ENCODE results near the gene NLRP9.
A peak's percentile ranks its signal among the peaks of the same experiment; 100 is the strongest.

The NLRP9 gene

GRCh38 chr19:55674841-55675660 is 63.2 kb downstream of the NLRP9 start, which contains the start of gene EPN1:
TSS of gene EPN1 (plus strand) at chr19:55675226. CDS start at chr19:55678628, 3,402 bp downstream.
- peak; percentile 96 to 98 for DNase-seq (ENCODE audit: low read depth in 1 of 2, low spot score in 1 of 2)

DNA sequence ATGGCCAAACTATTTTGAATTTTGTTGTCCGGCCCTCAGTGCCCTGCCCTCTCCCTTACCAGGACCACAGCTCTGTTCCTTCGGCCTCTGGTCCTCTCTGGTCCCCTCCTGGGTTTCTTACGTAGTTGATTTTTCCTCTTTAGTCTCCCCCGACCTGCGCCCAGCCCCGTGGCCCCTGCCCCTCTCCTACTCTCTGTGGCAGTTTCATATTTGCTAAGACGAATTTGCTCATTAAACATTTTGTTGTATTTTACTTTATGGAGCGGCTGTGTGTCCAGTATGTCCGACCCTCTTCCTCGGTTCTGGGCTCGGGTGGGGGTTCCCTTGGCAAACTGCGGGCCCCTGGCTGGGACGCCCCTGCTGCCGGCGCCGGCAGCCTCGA is 63.8 kb downstream of the NLRP9 start:
- DNase-seq (ENCODE audit: low read depth in 1 of 2, low spot score in 1 of 2): no peak

DNA sequence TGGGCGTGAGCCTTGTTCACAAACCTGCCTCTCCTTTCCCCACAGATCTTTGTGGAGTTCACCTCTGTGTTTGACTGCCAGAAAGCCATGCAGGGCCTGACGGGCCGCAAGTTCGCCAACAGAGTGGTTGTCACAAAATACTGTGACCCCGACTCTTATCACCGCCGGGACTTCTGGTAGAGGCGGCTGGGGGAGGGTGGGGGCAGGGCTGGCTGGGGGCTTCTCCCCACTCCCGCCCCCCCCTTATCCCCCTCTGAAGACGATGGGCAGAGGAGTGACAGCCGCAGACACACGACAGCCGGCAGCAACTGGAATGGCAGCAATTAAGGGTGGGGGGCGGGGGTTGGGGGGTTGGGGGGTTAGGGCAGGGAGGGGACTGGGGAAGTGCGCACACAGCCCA is 64.3 kb downstream of the NLRP9 start:
- no peak for DNase-seq (ENCODE audit: low read depth in 1 of 2, low spot score in 1 of 2)

GRCh38 chr19:55673465-55673864 is 64.7 kb downstream of the NLRP9 start:
- DNase-seq (ENCODE audit: low read depth in 1 of 2, low spot score in 1 of 2): no peak

- DNase-seq (ENCODE audit: low read depth in 1 of 2, low spot score in 1 of 2): no peak
Observed at GRCh38 chr19:55672418-55672817, 65.8 kb downstream of the NLRP9 start.

GRCh38 chr19:55671054-55671378 is 67.2 kb downstream of the NLRP9 start:
- DNase-seq (ENCODE audit: low read depth in 1 of 2, low spot score in 1 of 2): no peak

DNA sequence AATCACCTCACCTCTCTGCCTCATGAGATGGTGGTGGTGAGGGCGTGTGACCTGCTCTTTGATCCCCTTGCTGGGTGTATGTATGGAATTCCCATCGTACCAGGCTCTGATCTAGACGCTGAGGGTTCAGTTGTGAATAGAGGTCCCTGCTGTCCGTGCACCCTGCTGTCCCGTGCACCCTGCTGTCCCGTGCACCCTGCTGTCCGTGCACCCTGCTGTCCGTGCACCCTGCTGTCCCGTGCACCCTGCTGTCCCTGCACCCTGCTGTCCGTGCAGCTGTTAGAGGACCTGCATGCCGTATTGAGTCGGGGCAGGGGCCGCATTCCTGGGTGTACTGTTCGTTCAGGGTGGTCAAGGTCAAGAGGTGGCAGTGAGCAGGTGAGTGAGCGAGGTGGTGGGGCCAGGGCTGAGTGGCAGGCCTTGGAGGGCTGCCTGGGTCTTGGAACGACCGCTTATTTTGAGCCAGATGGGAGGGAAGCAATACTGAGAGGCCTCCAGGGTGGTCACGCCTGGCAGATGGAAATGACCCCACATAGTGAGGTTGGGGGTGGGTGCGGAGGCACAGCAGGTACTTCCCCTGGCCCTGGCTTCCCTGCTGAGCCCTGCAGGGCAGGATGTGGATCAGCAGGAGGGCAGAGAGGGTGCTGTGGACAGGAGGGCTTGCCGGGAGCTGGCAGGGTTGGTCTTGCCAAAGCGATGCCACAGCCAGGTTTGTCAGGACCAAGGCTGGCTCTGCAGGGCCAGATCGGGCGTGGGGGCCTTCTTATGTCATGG is 67.7 kb downstream of the NLRP9 start:
- no peak for DNase-seq (ENCODE audit: low read depth in 1 of 2, low spot score in 1 of 2)

GRCh38 chr19:55669418-55670279 is 68.6 kb downstream of the NLRP9 start:
- DNase-seq (ENCODE audit: low read depth in 1 of 2, low spot score in 1 of 2): no peak

DNA sequence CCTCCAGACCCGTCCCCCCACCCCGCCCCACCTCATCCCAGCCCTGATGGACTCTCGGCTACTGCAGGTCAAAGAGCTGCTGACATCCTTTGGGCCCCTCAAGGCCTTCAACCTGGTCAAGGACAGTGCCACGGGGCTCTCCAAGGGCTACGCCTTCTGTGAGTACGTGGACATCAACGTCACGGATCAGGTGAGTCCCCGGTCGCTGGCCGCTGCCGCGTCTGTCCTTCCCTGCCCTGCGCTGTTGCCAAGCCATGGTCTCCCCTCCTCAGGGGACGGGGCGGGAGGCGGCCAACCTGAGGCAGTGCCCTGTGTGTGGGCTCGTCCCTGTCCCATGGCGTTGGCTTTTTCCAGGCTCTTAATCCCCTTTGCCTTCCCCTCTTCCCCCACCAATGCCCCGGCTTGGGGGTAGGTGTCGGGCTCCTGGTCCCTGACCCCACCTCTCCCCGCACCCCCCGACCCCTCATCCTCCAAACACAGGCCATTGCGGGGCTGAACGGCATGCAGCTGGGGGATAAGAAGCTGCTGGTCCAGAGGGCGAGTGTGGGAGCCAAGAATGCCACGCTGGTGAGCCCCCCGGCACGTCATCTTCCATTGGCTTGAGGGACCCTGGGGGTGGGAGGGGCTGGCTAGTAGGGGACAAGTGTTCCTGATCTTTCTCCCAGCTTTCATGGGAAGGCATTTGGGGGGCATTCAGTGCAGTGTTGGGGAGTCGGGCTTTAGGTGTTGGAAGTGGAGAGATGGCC is 69.4 kb downstream of the NLRP9 start:
- DNase-seq (ENCODE audit: low read depth in 1 of 2, low spot score in 1 of 2): no peak

GRCh38 chr19:55667958-55668357 is 70.2 kb downstream of the NLRP9 start:
- no peak for DNase-seq (ENCODE audit: low read depth in 1 of 2, low spot score in 1 of 2)

DNA sequence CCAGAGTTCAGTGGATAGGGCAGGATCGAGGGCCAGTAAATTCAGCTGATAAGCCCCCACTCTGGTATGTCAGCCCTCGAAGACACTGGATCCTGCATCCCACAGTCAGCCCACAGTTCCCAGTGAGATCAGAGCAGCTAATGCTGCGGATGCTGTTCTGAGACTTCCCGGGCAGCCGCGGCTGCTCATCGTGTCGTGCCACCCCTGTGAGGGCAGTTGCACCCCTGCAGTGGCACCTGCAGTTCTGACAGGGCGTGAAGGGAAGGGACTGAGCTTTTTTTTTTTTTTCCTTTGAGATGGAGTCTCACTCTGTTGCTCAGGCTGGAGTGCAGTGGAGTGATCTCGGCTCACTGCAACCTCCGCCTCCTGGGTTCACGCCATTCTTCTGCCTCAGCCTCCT is 70.7 kb downstream of the NLRP9 start:
- no peak for DNase-seq (ENCODE audit: low read depth in 1 of 2, low spot score in 1 of 2)

- no peak for DNase-seq (ENCODE audit: low read depth in 1 of 2, low spot score in 1 of 2)
Observed at GRCh38 chr19:55667006-55667381, 71.2 kb downstream of the NLRP9 start.

DNA sequence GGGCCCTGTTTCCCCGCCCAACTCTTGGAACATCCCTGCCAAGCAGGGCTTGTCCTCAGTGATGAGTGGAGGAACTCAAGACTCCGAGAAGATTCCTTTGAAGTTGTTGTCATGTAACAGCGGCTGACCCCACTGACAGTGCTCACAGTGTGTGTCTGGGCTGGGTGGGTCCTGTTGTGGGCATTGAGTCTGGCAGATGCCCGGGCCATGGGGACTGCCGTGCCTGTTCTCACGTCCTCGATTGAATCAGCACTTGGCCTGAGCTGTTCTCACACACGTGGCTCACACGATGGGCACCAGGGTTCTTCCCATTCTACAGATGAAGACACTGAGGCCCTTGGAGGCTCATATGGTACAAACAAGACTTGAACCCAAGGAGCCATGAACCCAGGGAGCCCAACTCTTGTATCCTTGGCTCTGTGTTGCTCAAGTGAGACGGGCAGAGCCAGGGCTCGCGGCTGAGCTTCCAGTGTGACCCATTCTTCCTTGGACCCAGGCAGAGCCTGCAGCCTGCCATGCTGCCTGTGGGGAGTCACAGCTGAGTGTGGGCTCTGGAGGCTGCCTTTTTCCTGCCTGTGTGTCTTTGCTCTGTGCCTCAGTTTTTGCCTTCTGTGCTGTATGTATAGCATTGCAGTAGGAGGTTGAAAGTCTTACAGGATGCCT is 71.7 kb downstream of the NLRP9 start:
- no peak for DNase-seq (ENCODE audit: low read depth in 1 of 2, low spot score in 1 of 2)

GRCh38 chr19:55663846-55664536 is 74.2 kb downstream of the NLRP9 start:
- no peak for DNase-seq (ENCODE audit: low read depth in 1 of 2, low spot score in 1 of 2)

GRCh38 chr19:55661826-55662225 is 76.4 kb downstream of the NLRP9 start:
- no peak for DNase-seq (ENCODE audit: low read depth in 1 of 2, low spot score in 1 of 2)

DNA sequence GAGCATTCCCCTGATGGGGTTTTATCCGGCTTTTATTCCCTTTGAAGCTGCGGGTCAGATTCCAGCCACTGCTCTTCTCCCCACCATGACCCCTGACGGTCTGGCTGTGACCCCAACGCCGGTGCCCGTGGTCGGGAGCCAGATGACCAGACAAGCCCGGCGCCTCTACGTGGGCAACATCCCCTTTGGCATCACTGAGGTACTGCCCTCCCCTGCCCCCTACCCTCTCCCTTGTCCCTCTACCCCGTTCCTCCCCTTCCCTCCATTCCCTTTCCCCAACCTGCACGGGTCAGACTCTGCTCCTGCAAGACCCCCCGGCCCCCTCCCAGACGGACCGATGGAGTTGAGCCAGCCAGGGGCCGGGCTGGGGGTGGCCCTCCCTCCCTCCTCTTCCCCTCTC is 77.2 kb downstream of the NLRP9 start:
- no peak for DNase-seq (ENCODE audit: low read depth in 1 of 2, low spot score in 1 of 2)

DNA sequence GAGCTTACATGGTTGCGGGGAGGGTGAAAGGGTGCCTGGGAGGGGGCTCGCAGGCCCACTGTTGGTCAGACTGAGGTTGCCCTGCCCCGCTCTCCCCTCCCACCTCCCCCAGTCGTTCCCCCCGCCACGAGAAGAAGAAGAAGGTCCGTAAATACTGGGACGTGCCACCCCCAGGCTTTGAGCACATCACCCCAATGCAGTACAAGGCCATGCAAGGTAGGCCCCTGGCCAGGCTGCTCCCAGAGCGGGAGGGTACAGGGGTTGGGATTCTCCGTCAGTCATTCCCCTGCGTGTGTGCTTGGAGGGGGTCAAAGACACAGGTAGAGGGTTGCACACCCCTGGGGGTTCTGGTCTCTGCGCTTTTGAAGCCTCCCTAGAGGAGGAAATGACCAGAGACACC is 77.8 kb downstream of the NLRP9 start:
- DNase-seq (ENCODE audit: low read depth in 1 of 2, low spot score in 1 of 2): no peak

DNA sequence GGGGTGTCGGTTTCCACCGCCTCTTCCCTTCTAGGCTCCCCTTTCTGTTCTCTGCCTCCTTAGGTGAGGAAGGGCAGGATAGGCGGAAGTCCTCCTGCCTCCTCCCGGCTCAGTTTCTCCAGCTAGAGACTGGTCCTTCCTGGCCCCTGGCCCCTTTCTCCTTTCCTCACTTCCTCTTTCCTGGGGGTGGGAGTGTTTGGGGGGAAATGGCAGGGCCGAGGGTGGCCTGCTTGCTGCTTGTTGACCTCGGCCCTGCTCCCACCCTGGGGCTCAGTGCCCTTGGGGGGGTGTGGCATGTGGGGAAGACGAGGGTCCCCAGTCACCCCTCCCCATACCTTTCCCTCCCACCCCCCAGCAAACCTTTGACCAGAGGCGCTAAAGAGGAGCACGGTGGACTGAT is 78.4 kb downstream of the NLRP9 start:
- DNase-seq (ENCODE audit: low read depth in 1 of 2, low spot score in 1 of 2): no peak

- DNase-seq (ENCODE audit: low read depth in 1 of 2, low spot score in 1 of 2): no peak
Observed at GRCh38 chr19:55658846-55659459, 79.2 kb downstream of the NLRP9 start.
